Measurements from ENCODE around the gene SLC44A1. TPM values are rescaled to one million over a fixed set of nuclear protein-coding genes. Genes with fewer than 3 reads are reported as not detected.

Gene SLC44A1
- polyA plus RNA-seq, 1 of the 3 experiments (the other 2 are of a cell fraction): 4.5 TPM

- H2AFZ ChIP-seq (ENCODE audit: low read depth): peak overlapping the region; percentile 31; the same call in 1 of the 2 replicates
- ChIA-PET POLR2A (interaction anchor here (0.9 kb wide), 1 partner anchor 55 kb away, joined by 3 read pairs; the partner anchor contains the start of gene SLC44A1), CTCF (interaction anchor here (1.0 kb wide), 1 partner anchor 436 kb away, joined by 4 read pairs; no protein-coding TSS in a partner anchor)
- DNase-seq: no peak
- H3K27ac ChIP-seq (ENCODE audit: low read depth in 2 of 2, low read length in 1 of 2): peak overlapping the region in 1 of 2 experiments; percentile 91; a peak in 2 of 4 replicates
- H3K9ac ChIP-seq: peak overlapping the region; percentile 46; the same call in 1 of the 2 replicates
- no peaks in the 10 kb centered on the region for H3K9me3 ChIP-seq
- H4K20me1 ChIP-seq (ENCODE audit: insufficient read depth): no peaks in the 10 kb centered on the region
- 60% methylated on average over 7 of the region's 7 CpGs for WGBS (ENCODE audit: low lambda C conversion rate)
- peaks cover 19% of the 10 kb centered on the region for H3F3A ChIP-seq (replicated peaks; ENCODE audit: insufficient read depth)
- no peak overlapping the region for H3K4me3 ChIP-seq (ENCODE audit: low read depth in 2 of 2, low read length in 1 of 2)
- peaks cover 0 to 23% of the 10 kb centered on the region in 2 experiments; a peak in 2 of 4 replicates for H3K4me1 ChIP-seq (ENCODE audit: control insufficient read depth in 1 of 2, insufficient read depth in 2 of 2, low read depth in 1 of 2, low read length in 1 of 2)
- peak overlapping the region; percentile 47; the same call in 1 of the 2 replicates for H3K4me2 ChIP-seq
- no peaks in the 10 kb centered on the region for H3K27me3 ChIP-seq (ENCODE audit: insufficient read depth)
- H3K9me2 ChIP-seq: no peaks in the 10 kb centered on the region
- peaks cover 3 to 6% of the 10 kb centered on the region in 2 experiments for H3K36me3 ChIP-seq (replicated peaks in 1 of 2; ENCODE audit: control insufficient read depth in 1 of 2, insufficient read depth in 2 of 2, low read length in 1 of 2)
- peaks cover 12% of the 10 kb centered on the region for H3K79me2 ChIP-seq (ENCODE audit: insufficient read depth)
- TF ChIP-seq TAF1 (IDR thresholded peaks at IDR 0.05; ENCODE audit: borderline replicate concordance, low read depth, low read length) (no peak), MEF2A (IDR thresholded peaks at IDR 0.05; ENCODE audit: borderline replicate concordance, low read depth) (no peak), USF2 (IDR thresholded peaks at IDR 0.05; ENCODE audit: borderline replicate concordance, low read depth, low read length) (no peak), RXRA (IDR thresholded peaks at IDR 0.05; ENCODE audit: borderline replicate concordance, low read depth) (no peak), PBX3 (IDR thresholded peaks at IDR 0.05) (peak; percentile 80), EZH2phosphoT487 (IDR thresholded peaks at IDR 0.05; ENCODE audit: borderline replicate concordance, low read depth) (no peak), TCF12 (IDR thresholded peaks at IDR 0.05) (peak; percentile 71), RFX5 (IDR thresholded peaks at IDR 0.05; ENCODE audit: low read length) (no peak), USF1 (IDR thresholded peaks at IDR 0.05; ENCODE audit: borderline replicate concordance, low read depth) (no peak), CTCF (IDR thresholded peaks at IDR 0.05) (no peak), EP300 (IDR thresholded peaks at IDR 0.05; ENCODE audit: borderline replicate concordance in 1 of 2, low read depth in 1 of 2, low read length in 1 of 2) (peak in 1 of 2 experiments; percentile 30; a peak in 1 of 4 replicates), ZBTB33 (IDR thresholded peaks at IDR 0.05; ENCODE audit: borderline replicate concordance, low read depth) (no peak), RCOR1 (IDR thresholded peaks at IDR 0.05; ENCODE audit: low read length) (no peak), SIN3A (IDR thresholded peaks at IDR 0.05; ENCODE audit: borderline replicate concordance, low read depth, low read length) (no peak), POLR2AphosphoS5 (IDR thresholded peaks at IDR 0.05; ENCODE audit: low read depth, low read length) (peak; percentile 48; the same call in 1 of the 2 replicates), MXI1 (IDR thresholded peaks at IDR 0.05; ENCODE audit: low read depth, low read length) (no peak), FOSL2 (IDR thresholded peaks at IDR 0.05; ENCODE audit: borderline replicate concordance, low read depth) (peak; percentile 92), NRF1 (IDR thresholded peaks at IDR 0.05; ENCODE audit: low read depth, low read length) (no peak), YY1 (IDR thresholded peaks at IDR 0.05; ENCODE audit: low read depth) (no peak), SMC3 (IDR thresholded peaks at IDR 0.05; ENCODE audit: low read depth, low read length) (no peak), GABPA (IDR thresholded peaks at IDR 0.05; ENCODE audit: low read depth) (no peak), RAD21 (IDR thresholded peaks at IDR 0.05; ENCODE audit: low read length) (no peak), FOXM1 (IDR thresholded peaks at IDR 0.05; ENCODE audit: low read depth) (no peak), TEAD4 (IDR thresholded peaks at IDR 0.05; ENCODE audit: borderline replicate concordance, insufficient read depth) (peak; percentile 24; the same call in 1 of the 2 replicates)
Measured at GRCh38 chr9:105299190-105299854, 54.9 kb downstream of the SLC44A1 start.
